ENCODE results near the gene ZNF511.

DNA sequence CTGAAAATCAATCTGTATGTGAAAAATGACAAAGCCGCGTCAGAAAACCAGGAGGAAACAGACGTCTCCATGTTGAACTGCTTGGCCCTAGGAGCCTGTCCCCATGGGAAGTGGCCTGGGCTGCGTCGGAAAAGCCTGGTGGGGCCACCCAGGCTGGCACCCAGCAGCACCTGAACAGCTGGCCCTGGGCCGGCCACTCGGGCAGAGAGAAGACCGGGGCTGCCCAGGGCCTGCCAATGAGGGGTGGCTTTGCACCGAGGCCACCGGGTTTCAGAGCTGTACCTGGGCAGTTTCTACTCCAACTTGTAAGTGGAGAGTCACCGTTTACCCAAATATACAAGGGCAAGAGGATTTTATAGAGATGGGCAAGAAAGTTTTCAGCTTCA is 50.2 kb downstream of the ZNF511 start:
- TF ChIP-seq, protein P1, sequence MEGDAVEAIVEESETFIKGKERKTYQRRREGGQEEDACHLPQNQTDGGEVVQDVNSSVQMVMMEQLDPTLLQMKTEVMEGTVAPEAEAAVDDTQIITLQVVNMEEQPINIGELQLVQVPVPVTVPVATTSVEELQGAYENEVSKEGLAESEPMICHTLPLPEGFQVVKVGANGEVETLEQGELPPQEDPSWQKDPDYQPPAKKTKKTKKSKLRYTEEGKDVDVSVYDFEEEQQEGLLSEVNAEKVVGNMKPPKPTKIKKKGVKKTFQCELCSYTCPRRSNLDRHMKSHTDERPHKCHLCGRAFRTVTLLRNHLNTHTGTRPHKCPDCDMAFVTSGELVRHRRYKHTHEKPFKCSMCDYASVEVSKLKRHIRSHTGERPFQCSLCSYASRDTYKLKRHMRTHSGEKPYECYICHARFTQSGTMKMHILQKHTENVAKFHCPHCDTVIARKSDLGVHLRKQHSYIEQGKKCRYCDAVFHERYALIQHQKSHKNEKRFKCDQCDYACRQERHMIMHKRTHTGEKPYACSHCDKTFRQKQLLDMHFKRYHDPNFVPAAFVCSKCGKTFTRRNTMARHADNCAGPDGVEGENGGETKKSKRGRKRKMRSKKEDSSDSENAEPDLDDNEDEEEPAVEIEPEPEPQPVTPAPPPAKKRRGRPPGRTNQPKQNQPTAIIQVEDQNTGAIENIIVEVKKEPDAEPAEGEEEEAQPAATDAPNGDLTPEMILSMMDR (IDR thresholded peaks at IDR 0.05): no peak
- TF ChIP-seq EZH2 (IDR thresholded peaks at IDR 0.05; ENCODE audit: borderline replicate concordance, insufficient read depth, low read depth, low read length, poor library complexity, severe bottlenecking): no peak
